Suprapubic skin (tissue), 4 donors: ENCODE measurements around the gene AK3. TPM values are rescaled to one million over a fixed set of nuclear protein-coding genes. Genes with fewer than 3 reads are reported as not detected.

Experiments
- DNase-seq, 2 donors: peaks; one replicate each; pipeline ENCODE4 v3.0.0-alpha.2; 2019; ENCODE audit warnings: low spot score in 2 of 2
- H3K27ac ChIP-seq: fragments of 200-600 bp; sonication (generic); one replicate; pipeline ENCODE4 v1.5.1; 2019
- H3K27me3 ChIP-seq: fragments of 200-600 bp; sonication (generic); one replicate; pipeline ENCODE4 v1.5.1; 2019
- H3K36me3 ChIP-seq: fragments of 200-600 bp; sonication (generic); one replicate; pipeline ENCODE4 v1.5.1; 2019
- H3K4me1 ChIP-seq: fragments of 200-600 bp; sonication (generic); one replicate; pipeline ENCODE4 v1.5.1; 2019
- H3K4me3 ChIP-seq: fragments of 200-600 bp; sonication (generic); one replicate; pipeline ENCODE4 v1.5.1; 2019; ENCODE audit warnings: mild to moderate bottlenecking
- H3K9me3 ChIP-seq: fragments of 200-600 bp; sonication (generic); one replicate; pipeline ENCODE4 v1.5.1; 2019
- CTCF ChIP-seq, 2 donors: fragments of 200-600 bp in 1 of 2; fragments of 450-650 bp in 1 of 2; sonication (generic) in 1 of 2; IDR thresholded peaks; one replicate each; pipeline ENCODE4 v1.5.1; 2016 to 2019; ENCODE audit warnings: antibody characterized with exemption in 2 of 2, mild to moderate bottlenecking in 1 of 2, moderate library complexity in 1 of 2
- EP300 ChIP-seq: sonication (generic); formaldehyde crosslinking; IDR thresholded peaks from one replicate; pipeline ENCODE4 v1.6.1; 2017; ENCODE audit warnings: antibody characterized with exemption
- POLR2A ChIP-seq, 2 donors: fragments of 450-650 bp; IDR thresholded peaks; one replicate each; pipeline ENCODE4 v1.6.1; 2017; ENCODE audit warnings: antibody characterized with exemption in 2 of 2, mild to moderate bottlenecking in 2 of 2, moderate library complexity in 2 of 2
- POLR2AphosphoS5 ChIP-seq, 3 donors: sonication (generic); formaldehyde crosslinking; IDR thresholded peaks; one replicate each; pipeline ENCODE4 v1.6.1; 2017; ENCODE audit warnings: antibody characterized with exemption in 3 of 3
- WGBS: methylation state at CpG from one replicate; pipeline ENCODE4 v1.1.5; 2018; 5-methylcytosine and 5-hydroxymethylcytosine counted together
- total RNA-seq, 4 donors: library from RNA; depleted of rRNA; stranded (reverse); fragments of >200 nt; gene quantifications; one replicate each; pipeline ENCODE4 v1.1.0, GENCODE V29; 2016

The AK3 gene
- total RNA-seq, 4 donors from 2014 or later = 69.7 to 96.4 (median 78.6) TPM

- Histone ChIP-seq H3K27ac (no peak overlapping the region), H3K27me3 (no peaks in the 10 kb centered on the region), H3K36me3 (peaks cover 74% of the 10 kb centered on the region), H3K4me3 (no peak overlapping the region), H3K4me1 (no peaks in the 10 kb centered on the region), H3K9me3 (no peaks in the 10 kb centered on the region)
- DNase-seq = no peak
- 69% methylated on average over 7 of the region's 7 CpGs for WGBS
- TF ChIP-seq POLR2AphosphoS5 (IDR thresholded peaks at IDR 0.05) (no peak), POLR2A (IDR thresholded peaks at IDR 0.05) (no peak), EP300 (no peak), CTCF (IDR thresholded peaks at IDR 0.05) (no peak)
Measured at GRCh38 chr9:4713849-4714248, 27.2 kb downstream of the AK3 start.

- Histone ChIP-seq H3K36me3 (peaks cover 45% of the 10 kb centered on the region), H3K4me3 (no peak overlapping the region), H3K27ac (no peak overlapping the region), H3K9me3 (no peaks in the 10 kb centered on the region), H3K4me1 (no peaks in the 10 kb centered on the region), H3K27me3 (no peaks in the 10 kb centered on the region)
- no peak for TF ChIP-seq CTCF (IDR thresholded peaks at IDR 0.05)
- no peak for TF ChIP-seq POLR2AphosphoS5 (IDR thresholded peaks at IDR 0.05)
- no peak for TF ChIP-seq EP300
- no peak for TF ChIP-seq POLR2A (IDR thresholded peaks at IDR 0.05)
- DNase-seq = no peak
Measured at GRCh38 chr9:4709380-4709779, 31.6 kb downstream of the AK3 start.

GRCh38 chr9:4706971-4707622 lies 33.9 kb downstream of the AK3 start:
- Histone ChIP-seq H3K27ac (no peak overlapping the region), H3K4me1 (no peaks in the 10 kb centered on the region), H3K4me3 (no peak overlapping the region), H3K27me3 (no peaks in the 10 kb centered on the region), H3K36me3 (peaks cover 38% of the 10 kb centered on the region), H3K9me3 (no peaks in the 10 kb centered on the region)
- 63% methylated on average over 4 of the region's 4 CpGs for WGBS
- no peak for DNase-seq
- TF ChIP-seq CTCF (IDR thresholded peaks at IDR 0.05) (no peak), EP300 (no peak), POLR2AphosphoS5 (IDR thresholded peaks at IDR 0.05) (no peak), POLR2A (IDR thresholded peaks at IDR 0.05) (no peak)

- H3K27ac ChIP-seq = no peak overlapping the region
- peaks cover 42% of the 10 kb centered on the region for H3K36me3 ChIP-seq
- H3K9me3 ChIP-seq = no peaks in the 10 kb centered on the region
- H3K27me3 ChIP-seq = no peaks in the 10 kb centered on the region
- WGBS = 59% methylated on average over 2 of the region's 2 CpGs
- no peak overlapping the region for H3K4me3 ChIP-seq
- TF ChIP-seq CTCF (IDR thresholded peaks at IDR 0.05) (no peak), POLR2A (IDR thresholded peaks at IDR 0.05) (no peak), POLR2AphosphoS5 (IDR thresholded peaks at IDR 0.05) (no peak)
- no peak for DNase-seq
- H3K4me1 ChIP-seq = no peaks in the 10 kb centered on the region
Measured at GRCh38 chr9:4706021-4706420, 35.0 kb downstream of the AK3 start.

- Histone ChIP-seq H3K36me3 (peaks cover 42% of the 10 kb centered on the region), H3K27ac (no peak overlapping the region)
- WGBS = 93% methylated on average over 2 of the region's 2 CpGs
Measured at GRCh38 chr9:4704129-4704528, 36.9 kb downstream of the AK3 start.

More at GRCh38 chr9:4704129-4704528, 36.9 kb downstream of the AK3 start:
- Histone ChIP-seq H3K27me3 (no peaks in the 10 kb centered on the region), H3K4me3 (no peak overlapping the region), H3K4me1 (no peaks in the 10 kb centered on the region), H3K9me3 (no peaks in the 10 kb centered on the region)
- no peak for DNase-seq
- TF ChIP-seq CTCF (IDR thresholded peaks at IDR 0.05) = no peak
- no peak for TF ChIP-seq POLR2AphosphoS5 (IDR thresholded peaks at IDR 0.05)
- TF ChIP-seq EP300 = no peak
- TF ChIP-seq POLR2A (IDR thresholded peaks at IDR 0.05) = no peak
